8988T (cell line): ENCODE data around the gene KLHL42.

Experiments
- DNase-seq: peaks from one replicate; pipeline ENCODE4 v3.0.0; 2011

KLHL42 gene

DNA sequence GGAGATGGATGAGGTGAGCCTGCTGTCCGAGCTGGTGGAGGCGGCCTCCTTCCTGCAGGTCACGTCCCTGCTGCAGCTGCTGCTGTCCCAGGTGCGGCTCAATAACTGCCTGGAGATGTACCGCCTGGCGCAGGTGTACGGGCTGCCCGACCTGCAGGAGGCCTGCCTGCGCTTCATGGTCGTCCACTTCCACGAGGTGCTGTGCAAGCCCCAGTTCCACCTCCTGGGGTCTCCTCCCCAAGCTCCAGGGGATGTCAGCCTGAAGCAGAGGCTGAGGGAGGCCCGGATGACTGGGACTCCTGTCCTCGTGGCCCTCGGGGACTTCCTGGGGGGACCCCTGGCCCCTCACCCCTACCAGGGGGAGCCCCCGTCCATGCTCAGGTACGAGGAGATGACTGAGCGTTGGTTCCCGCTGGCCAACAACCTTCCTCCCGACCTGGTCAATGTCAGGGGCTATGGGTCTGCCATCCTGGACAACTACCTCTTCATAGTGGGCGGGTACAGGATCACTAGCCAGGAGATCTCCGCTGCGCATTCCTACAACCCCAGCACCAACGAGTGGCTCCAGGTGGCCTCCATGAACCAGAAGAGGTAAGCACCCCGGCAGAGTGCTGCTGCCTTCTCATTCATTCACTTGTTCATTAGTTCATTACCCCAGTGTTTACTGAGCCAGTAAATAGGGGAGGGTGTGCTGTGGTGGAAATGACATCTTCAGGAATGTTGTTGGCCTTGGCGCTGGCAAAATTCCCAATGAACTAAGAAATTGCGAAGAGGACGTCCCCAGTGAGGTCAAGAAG lies 777 bp downstream of the KLHL42 start:
- DNase-seq = no peak

- no peak for DNase-seq
Observed at GRCh38 chr12:27781680-27782079, 1.6 kb downstream of the KLHL42 start.

DNA sequence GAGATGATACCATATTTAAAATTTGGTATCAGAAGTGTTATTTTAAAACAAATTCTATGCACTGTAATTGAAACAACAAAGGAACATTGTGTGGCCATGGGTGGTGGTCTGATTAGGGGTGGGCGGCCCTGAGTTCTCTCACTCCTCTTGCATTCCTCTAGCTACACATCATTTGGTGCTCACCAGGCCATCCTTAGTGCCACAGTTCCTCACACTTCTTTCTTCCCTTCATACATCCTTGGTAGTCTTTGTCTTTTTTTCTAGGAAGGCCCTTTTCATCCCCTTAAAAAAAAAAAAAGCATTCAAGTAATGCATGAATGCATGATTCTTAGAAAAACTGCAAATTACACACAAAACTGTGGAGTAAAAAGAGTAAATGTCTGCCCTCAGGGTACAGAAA lies 2.4 kb downstream of the KLHL42 start:
- DNase-seq = no peak

DNA sequence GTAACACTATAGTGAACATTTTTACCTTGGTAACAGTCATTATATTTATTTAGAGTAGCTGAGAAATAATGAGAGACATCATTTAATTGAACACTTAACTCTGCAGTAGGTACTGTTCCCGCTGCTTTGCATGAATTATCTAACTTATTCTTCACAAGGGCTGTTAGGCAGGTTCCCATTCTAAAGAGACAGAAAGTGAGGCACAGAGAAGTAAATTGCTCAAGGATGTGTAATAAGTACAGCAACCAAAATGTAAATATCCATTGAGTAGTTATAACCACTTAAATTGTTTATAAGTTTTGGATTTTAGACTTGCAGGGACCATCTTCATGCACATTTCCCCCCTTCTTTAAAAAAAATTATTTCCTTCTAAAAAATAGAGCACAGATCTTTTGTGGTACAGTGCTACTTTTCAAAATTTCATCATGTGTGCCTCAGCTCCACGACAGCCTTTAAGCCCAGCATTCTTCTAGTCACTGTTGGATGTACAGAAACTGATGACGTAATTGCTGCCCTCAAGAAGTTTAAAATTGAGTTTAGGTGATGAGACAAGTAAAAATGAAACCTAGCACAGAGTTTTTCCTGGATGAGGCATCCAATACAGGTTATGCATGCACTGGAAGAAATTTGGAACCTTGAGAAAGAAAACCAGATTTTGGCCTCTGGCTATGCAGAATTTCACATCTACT lies 6.0 kb downstream of the KLHL42 start:
- DNase-seq = no peak

GRCh38 chr12:27787559-27787958 lies 7.5 kb downstream of the KLHL42 start:
- no peak for DNase-seq

DNA sequence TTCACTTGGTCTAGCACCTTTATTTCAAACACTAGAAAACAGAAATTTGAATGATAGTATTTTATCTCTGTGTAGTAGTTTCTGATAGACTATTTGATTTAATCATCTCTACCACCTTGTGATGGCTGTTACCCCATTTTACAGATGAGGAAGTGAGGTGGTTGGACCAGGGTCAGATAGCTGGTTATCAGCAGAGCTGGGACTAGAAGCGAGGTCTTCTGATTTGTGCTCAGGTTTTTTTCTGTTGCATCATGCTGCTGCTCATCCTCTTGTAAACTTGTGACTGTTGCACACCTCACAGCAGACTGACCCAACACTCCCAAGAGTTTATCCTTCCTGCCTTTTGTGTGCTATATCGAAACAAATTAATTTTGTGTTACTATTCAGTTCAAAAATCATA lies 10.1 kb downstream of the KLHL42 start:
- no peak for DNase-seq

- no peak for DNase-seq
Observed at GRCh38 chr12:27794818-27795584, 15.0 kb downstream of the KLHL42 start.

DNA sequence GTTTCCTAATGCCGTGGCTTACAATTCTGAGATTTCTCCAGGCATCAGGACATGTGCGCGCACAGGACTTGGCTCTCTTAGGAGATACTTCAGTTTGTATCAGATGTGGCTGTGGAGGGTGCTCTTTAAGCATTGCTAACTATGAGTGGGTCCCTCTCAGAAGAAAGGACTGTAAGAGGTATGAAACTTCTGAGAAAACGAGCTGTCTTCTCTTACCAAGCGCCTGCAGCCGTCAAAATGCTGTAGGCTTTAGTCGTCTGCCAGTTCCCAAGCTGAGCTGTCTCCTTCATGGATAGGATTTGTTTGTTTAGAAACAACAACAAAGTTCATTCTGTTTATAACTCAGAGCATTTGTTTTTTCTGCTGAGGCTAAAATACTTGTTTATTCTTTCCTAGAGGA lies 16.1 kb downstream of the KLHL42 start:
- no peak for DNase-seq

DNA sequence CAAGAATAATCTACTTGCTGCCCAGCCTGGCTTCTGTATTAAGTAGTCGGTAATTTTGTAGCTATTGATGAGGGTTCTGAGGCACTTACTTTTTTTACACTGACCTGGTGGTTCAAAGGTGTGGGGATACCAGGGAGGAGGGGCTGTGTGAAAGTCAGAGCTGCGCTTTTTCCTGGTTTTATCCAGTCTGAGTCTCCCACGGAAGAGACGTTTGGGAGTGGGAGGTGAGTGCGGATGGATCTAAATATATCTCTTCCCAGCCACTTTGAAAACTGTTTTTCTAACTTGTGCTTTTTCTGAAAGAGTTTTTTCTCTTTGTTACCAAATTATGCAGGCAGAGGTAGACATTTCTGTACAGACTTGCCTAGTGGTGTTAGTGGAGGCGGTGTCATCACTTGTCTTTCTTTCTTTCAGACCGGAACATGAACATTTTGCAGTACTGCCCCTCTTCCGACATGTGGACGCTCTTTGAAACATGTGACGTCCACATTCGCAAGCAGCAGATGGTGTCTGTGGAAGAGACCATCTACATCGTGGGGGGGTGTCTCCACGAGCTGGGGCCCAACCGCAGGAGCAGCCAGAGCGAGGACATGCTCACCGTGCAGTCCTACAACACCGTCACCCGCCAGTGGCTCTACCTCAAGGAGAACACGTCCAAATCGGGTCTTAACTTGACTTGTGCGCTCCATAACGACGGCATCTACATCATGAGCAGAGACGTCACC lies 17.4 kb downstream of the KLHL42 start:
- DNase-seq = no peak

GRCh38 chr12:27800819-27801218 lies 20.8 kb downstream of the KLHL42 start:
- no peak for DNase-seq

DNA sequence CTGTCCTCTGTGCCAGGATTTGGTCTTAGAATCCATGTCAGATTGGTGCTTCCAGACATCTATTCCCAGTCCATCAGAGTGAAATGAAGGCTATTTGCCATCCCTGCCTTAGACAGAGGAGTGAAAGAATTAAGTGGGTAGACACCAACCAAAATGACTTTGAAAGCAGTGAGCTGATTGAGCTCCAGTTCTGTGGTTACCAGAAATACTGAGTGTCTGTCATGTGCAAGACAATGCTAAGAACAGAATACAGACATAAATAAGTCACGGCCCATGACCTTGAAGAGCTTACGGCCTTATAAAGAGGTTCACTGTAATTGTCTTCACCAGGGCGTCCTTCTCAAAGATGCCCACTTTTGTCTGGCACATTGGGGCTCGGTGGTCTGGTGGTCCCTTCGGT lies 21.6 kb downstream of the KLHL42 start:
- no peak for DNase-seq

DNA sequence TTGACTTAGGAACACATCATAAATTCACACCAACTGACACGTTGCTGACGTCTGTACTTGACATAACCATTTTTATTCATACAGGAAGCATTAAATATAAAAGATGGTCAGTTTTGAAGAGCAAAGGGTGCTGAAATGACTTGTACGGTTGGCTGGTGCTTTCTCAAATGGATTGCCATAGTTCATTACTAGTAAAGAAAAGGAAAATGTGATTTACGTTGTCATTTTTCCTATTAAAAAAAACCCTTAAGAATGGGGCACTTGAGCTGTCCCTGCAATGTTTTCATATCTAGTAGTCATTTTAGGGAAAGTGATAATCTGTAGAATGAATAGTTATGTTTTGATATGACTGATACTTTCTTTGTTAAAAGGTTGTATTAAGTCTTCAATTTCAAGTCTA lies 22.5 kb downstream of the KLHL42 start:
- no peak for DNase-seq

DNA sequence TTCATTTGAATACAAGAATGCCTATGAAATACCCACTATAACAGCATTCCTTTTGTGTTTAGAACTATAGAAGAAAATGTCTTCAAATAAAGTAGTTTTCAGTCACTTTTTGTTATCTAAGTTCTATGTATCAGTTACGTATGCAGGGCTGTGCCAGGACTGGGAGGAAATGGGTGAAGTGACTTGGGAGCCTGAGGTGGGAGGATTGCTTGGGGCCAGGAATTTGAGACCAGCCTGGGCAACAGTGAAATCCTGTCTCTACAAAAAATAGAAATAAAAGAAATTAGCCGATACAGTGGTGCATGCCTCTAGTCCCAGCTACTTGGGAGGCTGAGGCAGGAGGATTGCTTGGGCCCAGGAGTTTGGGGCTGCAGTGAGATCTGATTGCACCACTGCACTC lies 22.9 kb downstream of the KLHL42 start:
- no peak for DNase-seq

DNA sequence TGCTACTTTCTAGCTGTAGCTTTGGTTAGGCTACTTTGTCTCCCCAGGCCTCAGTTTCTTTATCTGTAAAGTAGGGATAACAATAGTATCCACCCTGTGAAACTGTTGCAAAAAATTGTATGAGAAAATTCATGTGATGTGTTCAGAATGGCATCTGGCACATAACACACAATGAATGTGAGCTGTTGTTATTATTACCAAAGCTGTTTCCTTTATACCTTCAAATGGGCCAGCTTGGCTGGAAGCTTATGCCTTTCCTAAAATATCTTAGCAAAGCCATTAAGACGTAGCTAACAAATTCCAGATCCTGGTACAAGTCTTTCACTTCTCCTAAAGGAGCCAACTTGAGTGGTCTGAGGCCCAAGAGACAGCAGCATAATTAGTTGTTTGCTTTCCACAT lies 25.2 kb downstream of the KLHL42 start:
- no peak for DNase-seq

GRCh38 chr12:27806259-27806658 lies 26.2 kb downstream of the KLHL42 start:
- DNase-seq = no peak

DNA sequence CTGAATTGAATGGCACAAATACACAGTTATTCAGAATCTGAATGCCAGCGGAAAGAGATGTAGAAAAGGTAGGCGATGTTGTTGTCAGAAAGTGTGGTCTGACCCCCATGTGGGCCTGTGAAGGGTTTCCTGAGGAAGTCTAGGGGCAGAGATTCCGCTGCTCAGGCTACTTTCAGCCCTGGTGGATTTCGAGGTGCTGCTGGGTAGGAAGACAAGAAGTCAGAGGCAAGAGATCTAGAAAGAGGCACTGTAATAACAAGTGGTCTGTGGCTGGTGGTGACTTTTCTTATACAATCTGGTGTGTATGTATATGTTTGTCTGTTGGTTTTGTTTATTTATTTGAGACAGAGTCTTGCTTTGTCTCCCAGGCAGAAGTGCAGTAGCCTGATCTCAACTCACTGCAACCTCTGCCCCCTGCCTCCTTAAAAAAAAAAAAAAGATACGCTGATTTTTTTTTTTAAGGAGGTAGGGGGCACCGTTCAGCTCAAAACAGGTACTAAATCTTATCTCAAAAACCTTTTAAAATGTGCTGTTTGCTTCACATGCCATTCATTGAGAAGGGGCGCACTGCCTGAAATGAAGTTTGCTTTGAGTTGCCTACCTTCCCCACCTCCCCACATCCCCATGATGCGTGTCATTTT lies 27.1 kb downstream of the KLHL42 start:
- no peak for DNase-seq

DNA sequence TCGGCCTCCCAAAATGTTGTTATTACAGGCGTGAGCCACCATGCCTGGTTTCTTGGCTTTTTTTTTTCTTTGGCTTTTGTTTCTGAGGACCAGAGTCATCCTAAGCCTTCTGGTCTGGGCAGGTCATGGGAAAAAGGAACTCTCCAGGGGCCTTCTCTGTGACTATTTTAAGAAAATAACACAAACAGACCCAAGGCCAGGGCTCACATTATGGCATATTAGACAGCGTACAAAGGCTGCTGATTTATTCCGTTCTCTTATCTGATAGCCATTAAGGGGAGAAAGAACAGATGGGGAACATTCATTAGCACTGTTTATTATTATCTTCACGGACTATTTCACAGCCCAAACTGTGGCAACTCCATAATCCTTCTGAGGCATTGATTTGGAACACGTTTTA lies 28.8 kb downstream of the KLHL42 start:
- DNase-seq = no peak

- DNase-seq = no peak
Observed at GRCh38 chr12:27810756-27811155, 30.7 kb downstream of the KLHL42 start.

DNA sequence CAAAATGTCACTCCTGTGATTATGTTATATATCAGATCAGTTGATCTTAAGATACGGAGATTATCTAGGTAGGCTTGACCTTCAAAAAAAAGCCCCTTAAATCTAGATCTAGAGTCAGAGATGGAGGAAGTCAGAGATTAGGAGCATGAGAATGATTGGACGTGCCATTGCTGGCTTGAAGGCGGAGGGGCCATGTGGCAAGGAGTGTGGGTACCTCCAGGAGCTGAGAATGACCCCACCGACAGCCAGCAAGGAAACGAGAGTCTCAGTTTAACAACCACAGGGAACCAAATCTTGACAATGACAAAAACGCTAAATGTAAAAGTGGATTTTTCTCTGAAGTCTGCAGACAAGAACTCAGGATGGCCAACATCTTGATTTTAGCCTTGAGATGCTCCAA lies 32.5 kb downstream of the KLHL42 start:
- no peak for DNase-seq

GRCh38 chr12:27814411-27814810 lies 34.4 kb downstream of the KLHL42 start:
- DNase-seq = no peak

GRCh38 chr12:27814851-27815591 lies 35.0 kb downstream of the KLHL42 start:
- no peak for DNase-seq

GRCh38 chr12:27817766-27818165 lies 37.7 kb downstream of the KLHL42 start:
- no peak for DNase-seq
